ENCODE results near the gene ABCG2. TPM values are rescaled to one million over a fixed set of nuclear protein-coding genes. Genes with fewer than 3 reads are reported as not detected.

The ABCG2 gene
- polyA plus RNA-seq, 1 of the 3 experiments (the other 2 are of a cell fraction), result 0.02 TPM

DNA sequence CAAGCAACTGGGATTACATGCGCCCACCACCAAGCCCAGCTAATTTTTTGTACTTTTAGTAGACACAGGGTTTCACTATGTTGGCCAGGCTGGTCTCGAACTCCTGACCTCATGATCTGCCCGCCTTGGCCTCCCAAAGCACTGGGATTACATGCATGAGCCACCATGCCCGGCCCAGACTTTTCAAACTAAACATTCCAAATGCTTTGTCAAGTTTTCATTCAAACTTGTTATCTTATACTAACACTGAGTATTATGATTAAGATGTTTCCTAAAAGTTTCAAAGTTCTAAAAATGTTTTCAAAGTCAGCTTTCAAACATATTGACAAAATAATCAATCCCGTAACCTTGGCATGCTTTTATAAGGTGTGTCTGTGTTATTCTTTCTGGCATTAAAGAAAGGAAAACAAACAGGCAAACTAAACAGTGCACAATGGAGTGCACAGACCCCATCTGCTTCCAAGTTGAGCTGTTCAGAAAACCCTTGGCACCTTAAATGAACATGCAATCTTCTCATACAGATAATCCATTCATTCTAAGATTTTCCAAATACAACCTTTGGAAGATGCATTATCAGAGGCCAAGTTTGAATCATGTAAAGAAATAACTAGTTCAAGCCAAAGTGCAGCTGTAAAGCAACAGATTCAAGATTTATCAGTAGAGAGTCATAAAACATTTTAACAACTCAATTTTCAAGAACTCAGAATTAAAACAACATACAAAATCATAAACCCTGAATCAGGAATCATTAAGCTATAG, 49.1 kb downstream of the ABCG2 start:
- Histone ChIP-seq H3K9me3 (no peaks in the 10 kb centered on the region), H3K36me3 (replicated peaks in 1 of 2; ENCODE audit: control insufficient read depth in 1 of 2, insufficient read depth in 2 of 2, low read length in 1 of 2) (no peaks in the 10 kb centered on the region), H4K20me1 (ENCODE audit: insufficient read depth) (no peaks in the 10 kb centered on the region), H3K4me1 (ENCODE audit: control insufficient read depth in 1 of 2, insufficient read depth in 2 of 2, low read depth in 1 of 2, low read length in 1 of 2) (peaks cover 0 to 2% of the 10 kb centered on the region in 2 experiments; a peak in 2 of 4 replicates), H3K9ac (no peak overlapping the region), H2AFZ (ENCODE audit: low read depth) (no peak overlapping the region; the same call in 1 of the 2 replicates), H3K4me2 (no peak overlapping the region), H3K79me2 (ENCODE audit: insufficient read depth) (no peaks in the 10 kb centered on the region), H3K9me2 (no peaks in the 10 kb centered on the region), H3K4me3 (ENCODE audit: low read depth in 2 of 2, low read length in 1 of 2) (no peak overlapping the region), H3F3A (replicated peaks; ENCODE audit: insufficient read depth) (peaks cover 16% of the 10 kb centered on the region), H3K27ac (ENCODE audit: low read depth in 2 of 2, low read length in 1 of 2) (no peak overlapping the region), H3K27me3 (ENCODE audit: insufficient read depth) (no peaks in the 10 kb centered on the region)
- TF ChIP-seq TCF12 (IDR thresholded peaks at IDR 0.05) (no peak), SMC3 (IDR thresholded peaks at IDR 0.05; ENCODE audit: low read depth, low read length) (no peak), RFX5 (IDR thresholded peaks at IDR 0.05; ENCODE audit: low read length) (no peak), FOSL2 (IDR thresholded peaks at IDR 0.05; ENCODE audit: borderline replicate concordance, low read depth) (no peak), JUND (IDR thresholded peaks at IDR 0.05) (no peak), NFIC (IDR thresholded peaks at IDR 0.05; ENCODE audit: borderline replicate concordance) (no peak), TAF1 (IDR thresholded peaks at IDR 0.05; ENCODE audit: borderline replicate concordance, low read depth, low read length) (no peak), GABPA (IDR thresholded peaks at IDR 0.05; ENCODE audit: low read depth) (no peak), EZH2phosphoT487 (IDR thresholded peaks at IDR 0.05; ENCODE audit: borderline replicate concordance, low read depth) (no peak), FOXJ3 (CRISPR knock-in tag; IDR thresholded peaks at IDR 0.05) (no peak)
- TF ChIP-seq, protein P1, sequence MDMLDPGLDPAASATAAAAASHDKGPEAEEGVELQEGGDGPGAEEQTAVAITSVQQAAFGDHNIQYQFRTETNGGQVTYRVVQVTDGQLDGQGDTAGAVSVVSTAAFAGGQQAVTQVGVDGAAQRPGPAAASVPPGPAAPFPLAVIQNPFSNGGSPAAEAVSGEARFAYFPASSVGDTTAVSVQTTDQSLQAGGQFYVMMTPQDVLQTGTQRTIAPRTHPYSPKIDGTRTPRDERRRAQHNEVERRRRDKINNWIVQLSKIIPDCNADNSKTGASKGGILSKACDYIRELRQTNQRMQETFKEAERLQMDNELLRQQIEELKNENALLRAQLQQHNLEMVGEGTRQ (IDR thresholded peaks at IDR 0.05; ENCODE audit: borderline replicate concordance, low read depth, low read length), result no peak
- TF ChIP-seq, protein P2, sequence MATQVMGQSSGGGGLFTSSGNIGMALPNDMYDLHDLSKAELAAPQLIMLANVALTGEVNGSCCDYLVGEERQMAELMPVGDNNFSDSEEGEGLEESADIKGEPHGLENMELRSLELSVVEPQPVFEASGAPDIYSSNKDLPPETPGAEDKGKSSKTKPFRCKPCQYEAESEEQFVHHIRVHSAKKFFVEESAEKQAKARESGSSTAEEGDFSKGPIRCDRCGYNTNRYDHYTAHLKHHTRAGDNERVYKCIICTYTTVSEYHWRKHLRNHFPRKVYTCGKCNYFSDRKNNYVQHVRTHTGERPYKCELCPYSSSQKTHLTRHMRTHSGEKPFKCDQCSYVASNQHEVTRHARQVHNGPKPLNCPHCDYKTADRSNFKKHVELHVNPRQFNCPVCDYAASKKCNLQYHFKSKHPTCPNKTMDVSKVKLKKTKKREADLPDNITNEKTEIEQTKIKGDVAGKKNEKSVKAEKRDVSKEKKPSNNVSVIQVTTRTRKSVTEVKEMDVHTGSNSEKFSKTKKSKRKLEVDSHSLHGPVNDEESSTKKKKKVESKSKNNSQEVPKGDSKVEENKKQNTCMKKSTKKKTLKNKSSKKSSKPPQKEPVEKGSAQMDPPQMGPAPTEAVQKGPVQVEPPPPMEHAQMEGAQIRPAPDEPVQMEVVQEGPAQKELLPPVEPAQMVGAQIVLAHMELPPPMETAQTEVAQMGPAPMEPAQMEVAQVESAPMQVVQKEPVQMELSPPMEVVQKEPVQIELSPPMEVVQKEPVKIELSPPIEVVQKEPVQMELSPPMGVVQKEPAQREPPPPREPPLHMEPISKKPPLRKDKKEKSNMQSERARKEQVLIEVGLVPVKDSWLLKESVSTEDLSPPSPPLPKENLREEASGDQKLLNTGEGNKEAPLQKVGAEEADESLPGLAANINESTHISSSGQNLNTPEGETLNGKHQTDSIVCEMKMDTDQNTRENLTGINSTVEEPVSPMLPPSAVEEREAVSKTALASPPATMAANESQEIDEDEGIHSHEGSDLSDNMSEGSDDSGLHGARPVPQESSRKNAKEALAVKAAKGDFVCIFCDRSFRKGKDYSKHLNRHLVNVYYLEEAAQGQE (IDR thresholded peaks at IDR 0.05; ENCODE audit: low read depth, low read length), result no peak
- TF ChIP-seq, protein P3, sequence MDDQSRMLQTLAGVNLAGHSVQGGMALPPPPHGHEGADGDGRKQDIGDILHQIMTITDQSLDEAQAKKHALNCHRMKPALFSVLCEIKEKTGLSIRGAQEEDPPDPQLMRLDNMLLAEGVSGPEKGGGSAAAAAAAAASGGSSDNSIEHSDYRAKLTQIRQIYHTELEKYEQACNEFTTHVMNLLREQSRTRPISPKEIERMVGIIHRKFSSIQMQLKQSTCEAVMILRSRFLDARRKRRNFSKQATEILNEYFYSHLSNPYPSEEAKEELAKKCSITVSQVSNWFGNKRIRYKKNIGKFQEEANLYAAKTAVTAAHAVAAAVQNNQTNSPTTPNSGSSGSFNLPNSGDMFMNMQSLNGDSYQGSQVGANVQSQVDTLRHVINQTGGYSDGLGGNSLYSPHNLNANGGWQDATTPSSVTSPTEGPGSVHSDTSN (IDR thresholded peaks at IDR 0.05), result no peak
- TF ChIP-seq, protein P4, sequence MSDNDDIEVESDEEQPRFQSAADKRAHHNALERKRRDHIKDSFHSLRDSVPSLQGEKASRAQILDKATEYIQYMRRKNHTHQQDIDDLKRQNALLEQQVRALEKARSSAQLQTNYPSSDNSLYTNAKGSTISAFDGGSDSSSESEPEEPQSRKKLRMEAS (IDR thresholded peaks at IDR 0.05; ENCODE audit: low read depth), result no peak
- TF ChIP-seq, protein P5, sequence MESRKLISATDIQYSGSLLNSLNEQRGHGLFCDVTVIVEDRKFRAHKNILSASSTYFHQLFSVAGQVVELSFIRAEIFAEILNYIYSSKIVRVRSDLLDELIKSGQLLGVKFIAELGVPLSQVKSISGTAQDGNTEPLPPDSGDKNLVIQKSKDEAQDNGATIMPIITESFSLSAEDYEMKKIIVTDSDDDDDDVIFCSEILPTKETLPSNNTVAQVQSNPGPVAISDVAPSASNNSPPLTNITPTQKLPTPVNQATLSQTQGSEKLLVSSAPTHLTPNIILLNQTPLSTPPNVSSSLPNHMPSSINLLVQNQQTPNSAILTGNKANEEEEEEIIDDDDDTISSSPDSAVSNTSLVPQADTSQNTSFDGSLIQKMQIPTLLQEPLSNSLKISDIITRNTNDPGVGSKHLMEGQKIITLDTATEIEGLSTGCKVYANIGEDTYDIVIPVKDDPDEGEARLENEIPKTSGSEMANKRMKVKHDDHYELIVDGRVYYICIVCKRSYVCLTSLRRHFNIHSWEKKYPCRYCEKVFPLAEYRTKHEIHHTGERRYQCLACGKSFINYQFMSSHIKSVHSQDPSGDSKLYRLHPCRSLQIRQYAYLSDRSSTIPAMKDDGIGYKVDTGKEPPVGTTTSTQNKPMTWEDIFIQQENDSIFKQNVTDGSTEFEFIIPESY (IDR thresholded peaks at IDR 0.05; ENCODE audit: borderline replicate concordance, low read depth), result no peak
- CTCF ChIA-PET, result interaction anchor here (0.7 to 0.8 kb wide), 2 partner anchors 62 to 102 kb away, joined by 3 read pairs; no protein-coding TSS in a partner anchor
- no peak for DNase-seq
- POLR2A ChIA-PET, result no interaction called here
- WGBS (ENCODE audit: low lambda C conversion rate), result 82% methylated on average over 5 of the region's 5 CpGs
